Neutrophil (primary cell): Measurements from ENCODE around the gene ADAMTSL1.

Experiments used
- H3K27ac ChIP-seq: fragments of 200-600 bp; sonication (generic); 2 replicates; pipeline ENCODE4 v1.5.1; 2016; ENCODE audit warnings: mild to moderate bottlenecking, moderate library complexity
- H3K27me3 ChIP-seq: fragments of 200-600 bp; sonication (generic); 2 replicates; pipeline ENCODE4 v1.6.0; 2016; ENCODE audit warnings: mild to moderate bottlenecking
- H3K36me3 ChIP-seq: fragments of 200-600 bp; sonication (generic); 2 replicates; pipeline ENCODE4 v1.5.1; 2017
- H3K4me1 ChIP-seq, 2 experiments: fragments of 200-600 bp in 1 of 2; sonication (generic) in 1 of 2; 1 replicate in 1 of 2; 2 replicates in 1 of 2; pipeline versions ENCODE4 v1.5.1 to v1.6.1; 2013 to 2016; ENCODE audit warnings: low read depth in 1 of 2, low read length in 1 of 2, mild to moderate bottlenecking in 1 of 2, moderate library complexity in 1 of 2; ENCODE audit not compliant: control insufficient read depth in 1 of 2, insufficient read depth in 1 of 2
- H3K4me3 ChIP-seq, 2 experiments: fragments of 200-600 bp in 1 of 2; sonication (generic) in 1 of 2; 1 replicate in 1 of 2; 2 replicates in 1 of 2; pipeline ENCODE4 v1.5.1; 2013 to 2016; ENCODE audit warnings: low read depth in 1 of 2, low read length in 1 of 2, mild to moderate bottlenecking in 1 of 2, moderate library complexity in 1 of 2
- H3K9me3 ChIP-seq: fragments of 200-600 bp; sonication (generic); 2 replicates; pipeline ENCODE4 v1.5.1; 2016
- TF ChIP-seq, protein P1 (sequence below): fragments of 200-600 bp; sonication (generic); IDR thresholded peaks from 2 replicates; pipeline ENCODE4 v1.5.1; 2016; ENCODE audit warnings: antibody characterized with exemption

The ADAMTSL1 gene

GRCh38 chr9:18632632-18633403 is 158.9 kb downstream of the ADAMTSL1 start:
- H3K36me3 ChIP-seq = no peaks in the 10 kb centered on the region
- H3K27ac ChIP-seq = no peak overlapping the region
- no peaks in the 10 kb centered on the region for H3K4me1 ChIP-seq
- no peak overlapping the region for H3K4me3 ChIP-seq
- TF ChIP-seq, protein P1, sequence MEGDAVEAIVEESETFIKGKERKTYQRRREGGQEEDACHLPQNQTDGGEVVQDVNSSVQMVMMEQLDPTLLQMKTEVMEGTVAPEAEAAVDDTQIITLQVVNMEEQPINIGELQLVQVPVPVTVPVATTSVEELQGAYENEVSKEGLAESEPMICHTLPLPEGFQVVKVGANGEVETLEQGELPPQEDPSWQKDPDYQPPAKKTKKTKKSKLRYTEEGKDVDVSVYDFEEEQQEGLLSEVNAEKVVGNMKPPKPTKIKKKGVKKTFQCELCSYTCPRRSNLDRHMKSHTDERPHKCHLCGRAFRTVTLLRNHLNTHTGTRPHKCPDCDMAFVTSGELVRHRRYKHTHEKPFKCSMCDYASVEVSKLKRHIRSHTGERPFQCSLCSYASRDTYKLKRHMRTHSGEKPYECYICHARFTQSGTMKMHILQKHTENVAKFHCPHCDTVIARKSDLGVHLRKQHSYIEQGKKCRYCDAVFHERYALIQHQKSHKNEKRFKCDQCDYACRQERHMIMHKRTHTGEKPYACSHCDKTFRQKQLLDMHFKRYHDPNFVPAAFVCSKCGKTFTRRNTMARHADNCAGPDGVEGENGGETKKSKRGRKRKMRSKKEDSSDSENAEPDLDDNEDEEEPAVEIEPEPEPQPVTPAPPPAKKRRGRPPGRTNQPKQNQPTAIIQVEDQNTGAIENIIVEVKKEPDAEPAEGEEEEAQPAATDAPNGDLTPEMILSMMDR = no peak
- H3K27me3 ChIP-seq = no peaks in the 10 kb centered on the region
- H3K9me3 ChIP-seq = no peaks in the 10 kb centered on the region

GRCh38 chr9:18636781-18637180 is 162.8 kb downstream of the ADAMTSL1 start:
- Histone ChIP-seq H3K27me3 (no peaks in the 10 kb centered on the region), H3K9me3 (no peaks in the 10 kb centered on the region), H3K4me1 (no peaks in the 10 kb centered on the region), H3K4me3 (no peak overlapping the region), H3K36me3 (no peaks in the 10 kb centered on the region), H3K27ac (no peak overlapping the region)
- TF ChIP-seq, protein P1 = no peak

- H3K4me1 ChIP-seq = no peaks in the 10 kb centered on the region
- no peak overlapping the region for H3K4me3 ChIP-seq
- H3K27ac ChIP-seq = no peak overlapping the region
- TF ChIP-seq, protein P1 = no peak
- H3K36me3 ChIP-seq = no peaks in the 10 kb centered on the region
- no peaks in the 10 kb centered on the region for H3K9me3 ChIP-seq
- H3K27me3 ChIP-seq = no peaks in the 10 kb centered on the region
These were observed 164.7 kb downstream of the ADAMTSL1 start for GRCh38 chr9:18638371-18639249.

DNA sequence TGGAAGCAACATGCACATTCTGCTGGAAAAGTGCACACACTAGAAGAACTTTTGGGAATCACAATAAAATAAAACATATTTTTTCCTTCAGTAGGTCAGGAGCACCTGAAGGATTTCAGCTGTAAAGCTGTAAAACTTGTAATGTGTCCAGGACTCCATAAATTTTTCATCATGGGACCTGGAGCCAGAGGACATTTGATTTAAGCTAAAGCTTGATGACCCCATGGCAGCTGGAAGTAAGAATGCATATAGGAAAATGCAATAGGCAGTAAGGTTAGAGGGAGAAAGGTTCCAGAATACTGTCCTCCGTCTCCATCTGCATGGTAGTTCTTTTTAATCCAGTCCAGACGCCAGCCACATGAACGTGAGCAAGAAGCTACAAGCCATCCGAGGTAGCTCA is 166.0 kb downstream of the ADAMTSL1 start:
- no peak overlapping the region for H3K4me3 ChIP-seq
- no peaks in the 10 kb centered on the region for H3K27me3 ChIP-seq
- no peak overlapping the region for H3K27ac ChIP-seq
- no peaks in the 10 kb centered on the region for H3K36me3 ChIP-seq
- TF ChIP-seq, protein P1 = no peak
- H3K9me3 ChIP-seq = no peaks in the 10 kb centered on the region
- H3K4me1 ChIP-seq = no peaks in the 10 kb centered on the region

DNA sequence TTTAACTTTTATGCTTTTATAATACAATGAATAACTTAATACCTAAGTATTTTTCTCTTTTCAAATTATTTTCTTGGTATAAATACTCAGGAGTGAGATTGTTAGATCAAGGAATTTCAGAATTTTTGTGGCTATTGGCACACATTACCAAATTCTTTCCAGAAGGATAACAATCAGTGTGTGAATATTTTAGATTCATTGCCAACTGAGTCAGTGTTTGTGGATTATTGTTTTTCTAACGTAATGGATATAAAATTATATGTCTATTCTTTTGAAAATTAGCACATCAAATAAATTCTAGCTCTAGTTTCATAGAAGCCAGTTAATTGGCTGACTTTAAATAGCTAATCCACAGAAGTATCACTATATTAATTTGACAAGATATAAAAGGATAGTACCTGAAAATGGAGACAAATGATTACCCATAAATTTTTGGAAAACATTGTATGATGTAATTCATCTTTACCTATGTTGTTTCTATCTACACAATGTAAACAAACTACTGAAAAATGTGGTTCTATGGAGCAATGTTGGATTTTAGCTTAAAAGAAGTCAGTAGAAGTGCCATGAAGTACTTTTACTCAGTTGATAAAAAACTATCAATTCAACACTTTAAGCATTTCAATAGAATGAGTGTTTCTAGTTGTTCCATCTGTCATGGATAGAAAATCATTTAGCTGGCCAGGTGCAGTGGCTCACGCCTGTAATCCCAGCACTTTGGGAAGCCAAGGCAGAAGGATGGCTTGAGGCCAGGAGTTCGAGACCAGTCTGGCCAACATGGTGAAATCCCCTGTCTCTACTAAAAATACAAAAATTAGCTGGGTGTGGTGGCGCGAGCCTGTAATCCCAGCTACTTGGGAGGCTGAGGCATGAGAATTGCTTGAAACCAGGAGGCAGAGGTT is 185.1 kb downstream of the ADAMTSL1 start:
- Histone ChIP-seq H3K4me1 (no peaks in the 10 kb centered on the region), H3K9me3 (no peaks in the 10 kb centered on the region), H3K27ac (no peak overlapping the region), H3K36me3 (no peaks in the 10 kb centered on the region), H3K27me3 (no peaks in the 10 kb centered on the region), H3K4me3 (no peak overlapping the region)
- TF ChIP-seq, protein P1 = no peak
